Muscle layer of duodenum (tissue), 2 donors: ENCODE data around the gene CAMK2A.

Source experiments
- H3K27ac ChIP-seq: one replicate; pipeline ENCODE4 v1.7.0; 2013; ENCODE audit warnings: mild to moderate bottlenecking, low read length
- H3K27me3 ChIP-seq: one replicate; pipeline ENCODE4 v1.7.0; 2013; ENCODE audit warnings: low read depth, mild to moderate bottlenecking, control low read depth, low read length
- H3K36me3 ChIP-seq, 2 donors: one replicate each; pipeline ENCODE4 v1.7.0; 2013; ENCODE audit warnings: low read length in 2 of 2, control low read depth in 1 of 2, mild to moderate bottlenecking in 1 of 2; ENCODE audit not compliant: insufficient read depth in 2 of 2, control insufficient read depth in 1 of 2
- H3K4me1 ChIP-seq, 2 donors: one replicate each; pipeline ENCODE4 v1.7.0; 2013; ENCODE audit warnings: low read length in 2 of 2, mild to moderate bottlenecking in 2 of 2, control low read depth in 1 of 2, moderate library complexity in 1 of 2; ENCODE audit not compliant: insufficient read depth in 2 of 2, control insufficient read depth in 1 of 2
- H3K4me3 ChIP-seq, 2 donors: one replicate each; pipeline ENCODE4 v1.7.0; 2013; ENCODE audit warnings: low read length in 2 of 2, low read depth in 1 of 2, mild to moderate bottlenecking in 1 of 2
- H3K9me3 ChIP-seq, 2 donors: one replicate each; pipeline ENCODE4 v1.7.0; 2013; ENCODE audit warnings: low read length in 2 of 2, control low read depth in 1 of 2, mild to moderate bottlenecking in 1 of 2; ENCODE audit not compliant: control insufficient read depth in 1 of 2
- donor health status: healthy.

The CAMK2A gene

DNA sequence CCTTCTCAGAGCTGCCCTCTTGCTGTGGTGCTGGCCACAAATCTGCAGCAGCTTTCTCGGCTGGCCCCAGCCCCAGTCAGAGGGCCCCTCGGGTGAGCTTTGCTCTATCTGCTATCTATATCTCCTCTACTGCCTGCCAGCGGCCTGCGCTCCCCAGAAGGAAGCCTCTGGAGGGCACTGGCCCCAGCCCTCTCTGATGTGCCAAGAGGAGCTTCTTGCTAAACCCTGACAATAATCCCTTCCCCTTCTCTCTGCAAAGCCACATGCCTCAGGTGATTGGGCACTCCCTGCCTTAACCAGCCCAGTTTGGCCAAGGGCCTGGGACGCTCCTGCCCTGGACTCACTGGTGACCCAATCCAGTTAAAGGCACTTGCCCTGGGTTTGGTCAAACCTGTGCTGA, 42.7 kb downstream of the CAMK2A start:
- H3K27me3 ChIP-seq, result no peaks in the 10 kb centered on the region
- H3K4me1 ChIP-seq, result peaks cover 0 to 12% of the 10 kb centered on the region in 2 donors
- H3K36me3 ChIP-seq, result no peaks in the 10 kb centered on the region
- no peak overlapping the region for H3K27ac ChIP-seq
- no peaks in the 10 kb centered on the region for H3K9me3 ChIP-seq
- no peak overlapping the region for H3K4me3 ChIP-seq

DNA sequence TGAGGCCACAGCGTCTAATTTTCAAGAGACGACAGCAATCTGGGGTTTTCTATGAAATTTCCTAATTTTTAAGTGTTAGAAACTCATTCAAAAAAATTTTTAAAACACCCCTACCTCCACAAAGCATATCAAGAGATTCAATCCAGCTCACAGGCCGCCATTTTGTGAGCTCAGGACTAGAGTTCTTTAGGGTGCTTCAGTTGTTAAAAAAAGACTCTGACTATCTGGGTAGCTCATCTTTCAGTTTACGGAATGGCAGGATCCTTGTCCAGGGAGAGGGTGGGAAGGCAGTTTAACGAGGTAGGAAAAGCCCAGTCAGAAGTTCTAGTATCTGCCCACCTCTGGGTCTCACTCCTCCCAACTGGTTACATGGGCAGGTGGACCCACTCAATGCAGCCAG, 43.1 kb downstream of the CAMK2A start:
- H3K27ac ChIP-seq, result no peak overlapping the region
- no peaks in the 10 kb centered on the region for H3K36me3 ChIP-seq
- no peaks in the 10 kb centered on the region for H3K9me3 ChIP-seq
- H3K27me3 ChIP-seq, result no peaks in the 10 kb centered on the region
- H3K4me1 ChIP-seq, result peaks cover 0 to 12% of the 10 kb centered on the region in 2 donors
- H3K4me3 ChIP-seq, result no peak overlapping the region

DNA sequence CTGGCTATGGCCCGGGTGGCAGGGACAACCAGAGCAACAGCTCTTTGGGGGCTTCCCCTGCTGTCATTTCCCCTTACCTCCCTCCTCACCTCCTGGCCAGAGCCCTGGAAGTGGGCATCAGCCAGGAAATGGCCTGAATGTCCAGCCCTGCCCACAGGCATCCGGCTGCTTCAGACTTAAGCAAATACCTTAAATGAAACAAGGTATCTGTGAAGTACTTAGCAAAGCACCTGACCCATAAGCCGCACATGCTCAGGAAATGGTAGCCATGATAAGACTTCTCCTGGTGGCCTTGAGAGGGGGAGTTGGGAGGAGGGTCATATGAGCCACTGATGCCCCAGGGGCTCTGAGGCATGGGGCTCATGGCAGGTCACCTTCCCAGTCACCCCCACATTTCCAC, 43.8 kb downstream of the CAMK2A start:
- Histone ChIP-seq H3K27me3 (no peaks in the 10 kb centered on the region), H3K27ac (no peak overlapping the region), H3K4me1 (peaks cover 0 to 12% of the 10 kb centered on the region in 2 donors), H3K4me3 (no peak overlapping the region), H3K9me3 (no peaks in the 10 kb centered on the region), H3K36me3 (no peaks in the 10 kb centered on the region)

DNA sequence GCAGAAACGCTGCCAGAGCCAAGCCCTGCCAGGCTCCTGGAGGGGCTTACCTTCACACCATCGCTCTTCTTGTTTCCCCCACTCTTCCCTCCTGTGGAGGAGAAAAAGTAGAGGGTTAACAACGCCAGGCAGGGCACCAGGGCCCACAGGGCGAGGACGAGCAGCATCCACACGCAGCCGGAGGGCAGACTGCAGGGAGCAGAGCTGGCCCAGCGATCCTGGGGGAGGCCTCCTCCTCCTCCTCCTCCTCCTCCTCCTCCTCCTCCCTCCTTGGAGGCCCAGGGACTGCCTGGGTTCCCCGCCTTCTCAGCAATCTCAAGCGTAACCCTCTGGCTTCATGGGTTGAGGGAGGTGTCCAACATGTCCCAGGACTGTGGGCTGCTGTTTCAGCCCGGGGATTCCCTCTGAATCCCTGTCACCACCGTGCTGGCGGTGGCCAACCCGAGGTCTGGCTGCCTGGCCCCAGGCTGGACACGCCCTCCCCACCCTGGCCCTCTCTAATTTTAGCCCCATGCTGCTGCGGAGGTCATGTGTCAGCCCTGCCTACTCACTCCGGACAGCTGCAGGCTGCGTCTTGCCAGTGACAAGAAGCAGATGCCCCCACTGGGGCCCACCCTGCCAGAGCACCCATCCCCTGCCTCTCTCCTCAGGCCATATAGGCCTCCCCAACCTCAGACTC, 44.3 kb downstream of the CAMK2A start:
- no peaks in the 10 kb centered on the region for H3K9me3 ChIP-seq
- H3K36me3 ChIP-seq, result no peaks in the 10 kb centered on the region
- no peak overlapping the region for H3K27ac ChIP-seq
- H3K4me3 ChIP-seq, result no peak overlapping the region
- peaks cover 0 to 12% of the 10 kb centered on the region in 2 donors for H3K4me1 ChIP-seq
- no peaks in the 10 kb centered on the region for H3K27me3 ChIP-seq

DNA sequence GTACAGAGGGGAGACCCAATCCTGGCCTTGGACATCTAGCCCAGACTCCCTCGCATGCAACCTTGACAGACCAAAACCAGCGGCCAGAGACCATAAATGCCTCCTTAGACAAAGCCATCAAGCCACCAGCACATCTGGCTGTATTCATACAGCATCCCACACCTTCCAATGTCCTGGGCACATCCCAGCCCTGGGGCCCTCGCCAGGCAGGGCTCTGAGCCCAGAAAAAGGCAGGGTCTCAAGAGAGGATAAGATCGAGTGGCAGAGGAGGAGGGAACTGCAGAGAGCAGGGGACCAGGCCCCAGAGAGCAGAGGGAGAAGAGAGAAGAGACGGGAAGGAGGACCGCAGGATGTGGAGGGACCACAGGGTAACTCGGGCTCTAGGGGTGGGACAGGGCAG, 45.4 kb downstream of the CAMK2A start:
- Histone ChIP-seq H3K4me1 (peaks cover 0 to 12% of the 10 kb centered on the region in 2 donors), H3K4me3 (no peak overlapping the region), H3K9me3 (no peaks in the 10 kb centered on the region), H3K27me3 (no peaks in the 10 kb centered on the region), H3K36me3 (no peaks in the 10 kb centered on the region), H3K27ac (no peak overlapping the region)

DNA sequence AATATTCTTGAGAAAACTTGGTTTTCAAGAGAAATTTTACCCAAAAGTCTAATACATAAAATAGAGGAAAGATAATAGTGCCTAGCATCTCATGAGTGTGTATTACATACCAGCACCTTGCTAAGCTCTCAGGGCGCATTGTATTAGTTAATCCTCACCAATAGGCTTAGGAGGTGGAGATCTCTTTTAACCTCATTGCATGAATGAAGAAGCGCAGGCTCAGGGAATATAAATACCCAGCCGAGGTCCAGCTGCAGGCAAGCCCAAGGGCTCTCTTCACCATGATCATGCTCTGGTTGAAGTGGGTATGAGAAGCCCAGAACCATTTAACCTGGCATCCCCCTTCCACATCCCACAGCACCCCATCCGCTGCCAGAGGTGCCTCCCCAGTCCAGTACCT, 46.0 kb downstream of the CAMK2A start:
- no peaks in the 10 kb centered on the region for H3K27me3 ChIP-seq
- H3K4me3 ChIP-seq, result no peak overlapping the region
- peaks cover 0 to 12% of the 10 kb centered on the region in 2 donors for H3K4me1 ChIP-seq
- no peaks in the 10 kb centered on the region for H3K9me3 ChIP-seq
- H3K27ac ChIP-seq, result no peak overlapping the region
- H3K36me3 ChIP-seq, result no peaks in the 10 kb centered on the region

DNA sequence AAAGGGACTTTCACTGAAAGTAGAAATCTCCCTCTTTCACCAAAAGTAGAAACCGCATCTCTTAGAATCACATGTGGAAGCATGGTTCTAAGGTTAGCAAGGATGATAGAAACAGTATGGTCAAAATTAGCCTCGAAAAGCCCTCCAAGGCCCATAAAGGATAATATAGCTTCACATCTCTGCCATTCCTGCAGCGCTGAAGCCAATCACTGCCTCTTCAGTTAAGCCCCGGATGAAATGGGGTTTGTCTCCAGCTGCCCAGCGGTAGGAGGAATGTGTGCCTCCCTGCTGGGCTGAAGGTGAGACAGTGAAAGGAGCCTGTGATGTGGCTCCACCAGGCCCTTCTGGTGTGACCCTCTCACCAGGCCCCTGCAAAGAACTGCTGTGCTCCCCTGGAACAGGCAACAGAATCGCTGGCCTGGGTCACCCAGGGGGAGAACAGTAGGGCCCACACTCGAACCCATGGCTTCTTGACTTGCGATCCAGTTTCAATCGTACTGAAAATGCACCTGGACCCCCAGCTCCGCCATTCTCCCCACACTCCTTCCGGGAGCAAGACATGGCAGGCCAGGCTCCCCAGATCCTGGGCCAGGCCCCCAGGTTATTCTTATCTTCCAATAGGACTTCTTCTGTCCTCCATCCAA, 47.2 kb downstream of the CAMK2A start:
- no peaks in the 10 kb centered on the region for H3K36me3 ChIP-seq
- H3K4me3 ChIP-seq, result no peak overlapping the region
- no peaks in the 10 kb centered on the region for H3K9me3 ChIP-seq

DNA sequence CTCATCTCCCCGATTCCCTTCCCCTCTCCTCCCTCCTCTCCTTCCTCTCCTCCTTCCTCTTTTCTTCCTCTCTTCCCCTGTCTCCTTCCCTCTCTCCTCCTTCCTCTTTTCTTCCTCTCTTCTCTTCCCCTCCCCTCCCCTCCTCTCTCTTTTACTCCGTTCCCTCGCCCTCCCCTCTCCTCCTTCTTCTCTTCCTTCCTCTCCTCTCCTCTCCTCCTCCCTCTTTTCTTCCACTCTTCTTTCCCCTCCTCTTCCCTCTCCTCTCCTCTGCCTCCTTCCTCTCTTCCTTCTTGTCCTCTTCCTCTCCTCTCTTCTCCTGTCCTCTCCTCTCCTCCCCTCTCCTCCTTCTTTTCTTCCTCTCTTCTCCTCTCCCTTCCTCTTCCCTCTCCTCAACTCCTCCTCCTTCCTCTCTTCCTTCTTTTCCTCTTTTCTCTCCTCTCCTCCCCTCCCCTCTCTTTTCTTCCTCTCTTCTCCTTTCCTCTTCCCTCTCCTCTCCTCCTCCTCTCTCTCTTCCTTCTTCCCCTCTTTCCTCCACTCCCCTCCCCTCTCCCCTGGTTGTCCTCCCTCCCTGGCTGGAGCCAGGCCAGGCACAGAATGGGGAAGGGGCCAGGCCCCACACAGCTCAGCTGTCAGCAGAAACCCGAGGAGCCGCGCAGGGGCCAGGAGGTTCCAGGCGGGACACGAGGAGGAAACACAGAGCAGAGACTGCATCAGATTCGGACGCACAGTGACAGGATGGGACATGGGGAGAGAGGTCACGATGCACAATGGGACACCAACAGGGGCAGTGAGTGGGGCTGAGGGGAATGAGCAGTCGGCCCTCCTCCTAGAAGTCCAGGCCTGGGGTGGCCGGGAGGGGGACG, 48.0 kb downstream of the CAMK2A start:
- Histone ChIP-seq H3K27me3 (no peaks in the 10 kb centered on the region), H3K4me3 (no peak overlapping the region), H3K36me3 (no peaks in the 10 kb centered on the region), H3K27ac (no peak overlapping the region), H3K9me3 (no peaks in the 10 kb centered on the region), H3K4me1 (peaks cover 0 to 12% of the 10 kb centered on the region in 2 donors)

More for the DNA sequence above, 47.2 kb downstream of the CAMK2A start:
- peaks cover 0 to 12% of the 10 kb centered on the region in 2 donors for H3K4me1 ChIP-seq
- H3K27me3 ChIP-seq, result no peaks in the 10 kb centered on the region
- no peak overlapping the region for H3K27ac ChIP-seq

DNA sequence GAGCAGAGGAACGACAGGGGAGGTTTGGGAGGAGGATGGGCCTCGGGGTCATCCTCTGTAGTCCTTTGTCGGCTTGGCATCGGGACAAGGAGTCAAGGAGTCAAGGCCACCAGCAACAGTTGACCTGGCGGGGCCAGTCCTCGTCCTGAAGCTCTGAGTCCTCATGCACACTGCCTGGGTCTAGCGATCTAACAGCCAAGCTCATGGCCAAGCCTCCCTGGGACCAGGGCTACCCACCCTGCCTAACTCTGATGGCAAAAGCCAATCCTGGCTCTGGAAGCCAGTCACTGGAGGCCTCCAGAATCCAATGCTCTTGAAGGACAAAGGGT, 49.8 kb downstream of the CAMK2A start:
- H3K9me3 ChIP-seq, result no peaks in the 10 kb centered on the region
- H3K4me3 ChIP-seq, result no peak overlapping the region
- no peaks in the 10 kb centered on the region for H3K36me3 ChIP-seq
- H3K27me3 ChIP-seq, result no peaks in the 10 kb centered on the region
- H3K27ac ChIP-seq, result no peak overlapping the region
- no peaks in the 10 kb centered on the region for H3K4me1 ChIP-seq

DNA sequence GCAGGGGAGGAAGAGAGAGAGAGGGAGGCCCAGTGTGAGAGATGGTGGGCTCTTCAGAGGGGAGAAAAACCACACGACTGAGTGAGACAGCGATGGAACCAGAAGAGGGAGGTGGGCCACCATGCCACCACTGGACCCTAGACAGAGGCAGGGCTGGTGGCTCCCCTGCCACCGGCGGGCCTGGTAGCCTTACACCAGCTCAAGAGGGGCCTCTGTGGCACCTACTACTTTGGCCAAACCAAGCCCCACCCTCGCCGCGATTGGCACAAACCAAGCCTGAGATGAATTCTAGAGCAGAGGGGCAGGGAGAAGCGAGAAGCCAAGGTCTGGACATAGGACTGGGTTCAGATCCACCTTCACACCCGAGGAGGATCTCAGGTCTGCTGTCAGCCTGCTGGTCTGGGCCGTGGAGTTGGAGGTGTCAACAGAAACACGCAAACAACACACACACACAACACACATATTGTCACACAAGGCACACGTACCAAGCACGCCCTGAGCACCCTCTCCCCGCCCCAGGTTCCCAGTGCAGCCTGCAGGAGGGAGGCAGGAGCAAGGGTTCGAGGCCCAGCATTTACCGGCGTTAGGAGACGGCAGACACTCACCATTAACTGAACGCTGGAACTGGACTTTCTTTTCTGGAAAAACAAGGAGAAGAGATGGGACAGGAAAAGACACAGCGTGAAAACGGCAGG, 50.3 kb downstream of the CAMK2A start:
- Histone ChIP-seq H3K4me1 (no peaks in the 10 kb centered on the region), H3K27me3 (no peaks in the 10 kb centered on the region), H3K9me3 (no peaks in the 10 kb centered on the region), H3K27ac (no peak overlapping the region), H3K4me3 (no peak overlapping the region), H3K36me3 (no peaks in the 10 kb centered on the region)

DNA sequence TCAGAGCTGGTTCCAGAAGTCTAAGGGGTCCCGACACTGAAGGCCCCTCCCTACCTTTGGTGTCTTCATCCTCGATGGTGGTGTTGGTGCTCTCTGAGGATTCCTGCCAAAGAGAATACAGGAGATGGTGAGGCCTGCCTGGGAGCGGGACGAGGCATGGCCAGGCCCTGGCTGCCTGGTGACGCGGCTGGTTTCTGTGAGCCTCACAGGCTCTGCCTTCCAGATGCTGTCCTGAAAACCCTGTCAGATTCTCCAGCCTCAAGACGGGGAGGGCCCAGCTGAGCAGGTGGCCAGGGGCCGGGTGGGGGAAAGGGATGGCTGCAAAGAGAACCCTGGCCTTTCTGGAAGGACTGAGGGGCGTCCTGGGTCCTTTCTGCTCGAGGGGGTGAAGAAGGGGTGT, 50.9 kb downstream of the CAMK2A start:
- no peaks in the 10 kb centered on the region for H3K36me3 ChIP-seq
- no peak overlapping the region for H3K27ac ChIP-seq
- H3K4me1 ChIP-seq, result no peaks in the 10 kb centered on the region
- H3K4me3 ChIP-seq, result no peak overlapping the region
- no peaks in the 10 kb centered on the region for H3K9me3 ChIP-seq
- H3K27me3 ChIP-seq, result no peaks in the 10 kb centered on the region
